Measurements from ENCODE around the gene RNF224. TPM values are rescaled to one million over a fixed set of nuclear protein-coding genes. Genes with fewer than 3 reads are reported as not detected.

Gene RNF224
- total and polyA plus RNA-seq, 2 of the 13 experiments (the other 11 are each of a cell fraction or from before 2014, with no cell fraction given), result 0.09 TPM; not detected in 1

GRCh38 chr9:137205126-137206069, 21.9 kb upstream of the RNF224 start, which contains the start of the genes NDOR1 and TMEM203 (continued):
- no peak for TF ChIP-seq ZNF101 (CRISPR knock-in tag; IDR thresholded peaks at IDR 0.05; ENCODE audit: borderline replicate concordance, low read depth)
- TF ChIP-seq CC2D1A (CRISPR knock-in tag; IDR thresholded peaks at IDR 0.05), result no peak
- TF ChIP-seq ZNF75D (CRISPR knock-in tag; IDR thresholded peaks at IDR 0.05; ENCODE audit: borderline replicate concordance), result no peak
- peak; percentile 25; the same call in 1 of the 2 replicates for TF ChIP-seq ZNF691 (CRISPR knock-in tag; IDR thresholded peaks at IDR 0.05; ENCODE audit: borderline replicate concordance, low read depth)
- TF ChIP-seq SALL2 (CRISPR knock-in tag; IDR thresholded peaks at IDR 0.05), result 0 out of 2 replicates have a peak, but pooled peaks have one; percentile 78
- no peak for TF ChIP-seq BRF2 (CRISPR knock-in tag; IDR thresholded peaks at IDR 0.05)
- no peak; the same call in 1 of the 2 replicates for TF ChIP-seq SAFB2 (CRISPR knock-in tag; IDR thresholded peaks at IDR 0.05; ENCODE audit: borderline replicate concordance, low read depth)
- no peak for TF ChIP-seq MEF2D (CRISPR knock-in tag; IDR thresholded peaks at IDR 0.05)
- TF ChIP-seq ZNF564 (CRISPR knock-in tag; IDR thresholded peaks at IDR 0.05), result 0 out of 2 replicates have a peak, but pooled peaks have one; percentile 47
- 0 out of 2 replicates have a peak, but pooled peaks have one; percentile 34 for TF ChIP-seq ZNF598 (CRISPR knock-in tag; IDR thresholded peaks at IDR 0.05; ENCODE audit: borderline replicate concordance)
- TF ChIP-seq THAP7 (CRISPR knock-in tag; IDR thresholded peaks at IDR 0.05), result peak; percentile 47; the same call in 1 of the 2 replicates
- peak; percentile 86 for TF ChIP-seq PATZ1 (CRISPR knock-in tag; IDR thresholded peaks at IDR 0.05)
- TF ChIP-seq ZNF558 (CRISPR knock-in tag; IDR thresholded peaks at IDR 0.05; ENCODE audit: borderline replicate concordance), result no peak
- TF ChIP-seq KAT7 (CRISPR knock-in tag; IDR thresholded peaks at IDR 0.05; ENCODE audit: borderline replicate concordance), result peak; percentile 88; the same call in 1 of the 2 replicates
- no peak for TF ChIP-seq ZC3H4 (CRISPR knock-in tag; IDR thresholded peaks at IDR 0.05; ENCODE audit: borderline replicate concordance)
- no peak for TF ChIP-seq ZNF782 (CRISPR knock-in tag; IDR thresholded peaks at IDR 0.05; ENCODE audit: borderline replicate concordance)
- peak; percentile 76; the same call in 1 of the 2 replicates for TF ChIP-seq IKZF5 (CRISPR knock-in tag; IDR thresholded peaks at IDR 0.05)
- peak; percentile 47; the same call in 1 of the 2 replicates for TF ChIP-seq ZNF281 (CRISPR knock-in tag; IDR thresholded peaks at IDR 0.05; ENCODE audit: borderline replicate concordance)
